MM.1S (cell line): ENCODE results near the gene TRAF3.

Experiments used
- DNase-seq: peaks from one replicate; pipeline ENCODE4 v3.0.0-alpha.2; 2015
- H2AFZ ChIP-seq: fragments of 300-600 bp; sonication (generic); 2 replicates; pipeline ENCODE4 v1.6.0; 2016; ENCODE audit warnings: antibody characterized with exemption, low read length
- H3F3A ChIP-seq: fragments of 300-600 bp; sonication (generic); 2 replicates; pipeline ENCODE4 v1.6.1; 2016; ENCODE audit warnings: mild to moderate bottlenecking, antibody characterized with exemption, low read length, moderate library complexity, mixed read lengths; ENCODE audit not compliant: insufficient read depth
- H3K27ac ChIP-seq: fragments of 300-600 bp; sonication (generic); 2 replicates; pipeline ENCODE4 v1.5.1; 2016; ENCODE audit warnings: mild to moderate bottlenecking, low read length
- H3K27me3 ChIP-seq: fragments of 300-600 bp; sonication (generic); replicated peaks from 2 replicates; pipeline ENCODE4 v1.6.0; 2016; ENCODE audit warnings: low read length; ENCODE audit not compliant: insufficient read depth
- H3K36me3 ChIP-seq: fragments of 300-600 bp; sonication (generic); replicated peaks from 2 replicates; pipeline ENCODE4 v1.6.1; 2016; ENCODE audit warnings: mild to moderate bottlenecking, low read length, mixed read lengths; ENCODE audit not compliant: insufficient read depth
- H3K4me1 ChIP-seq: fragments of 300-600 bp; sonication (generic); 2 replicates; pipeline ENCODE4 v1.6.1; 2016; ENCODE audit warnings: low read length, mixed read lengths
- H3K4me2 ChIP-seq: fragments of 300-600 bp; sonication (generic); 2 replicates; pipeline ENCODE4 v1.6.0; 2016; ENCODE audit warnings: low read depth, low read length
- H3K4me3 ChIP-seq: fragments of 300-600 bp; sonication (generic); 2 replicates; pipeline ENCODE4 v1.5.1; 2016; ENCODE audit warnings: low read length, mixed read lengths
- H3K79me2 ChIP-seq: fragments of 300-600 bp; sonication (generic); 2 replicates; pipeline ENCODE4 v1.6.1; 2016; ENCODE audit warnings: mixed run types, low read length, mixed read lengths
- H3K9ac ChIP-seq: fragments of 300-600 bp; sonication (generic); 2 replicates; pipeline ENCODE4 v1.6.1; 2016; ENCODE audit warnings: low read length, mixed read lengths
- H3K9me2 ChIP-seq: fragments of 300-600 bp; sonication (generic); replicated peaks from 2 replicates; pipeline ENCODE4 v1.6.1; 2016; ENCODE audit warnings: mild to moderate bottlenecking, low read length, mixed read lengths; ENCODE audit not compliant: insufficient read depth
- H3K9me3 ChIP-seq: fragments of 300-600 bp; sonication (generic); replicated peaks from 2 replicates; pipeline ENCODE4 v1.6.1; 2016; ENCODE audit warnings: mild to moderate bottlenecking, low read length, mixed read lengths; ENCODE audit not compliant: insufficient read depth
- H4K20me1 ChIP-seq: fragments of 300-600 bp; sonication (generic); 2 replicates; pipeline ENCODE4 v1.6.1; 2016; ENCODE audit warnings: mild to moderate bottlenecking, low read length, moderate library complexity, mixed read lengths; ENCODE audit not compliant: insufficient read depth
- EZH2 ChIP-seq: fragments of 300-600 bp; sonication (generic); optimal IDR thresholded peaks from 2 replicates; pipeline ENCODE3; 2017; ENCODE audit warnings: low read depth, mild to moderate bottlenecking, antibody characterized with exemption, low read length, mixed read lengths
- EZH2phosphoT487 ChIP-seq: fragments of 300-600 bp; sonication (generic); IDR thresholded peaks from 2 replicates; pipeline ENCODE4 v1.6.1; 2018; ENCODE audit warnings: antibody characterized with exemption, low read length
- TF ChIP-seq, protein P1 (sequence below): fragments of 300-600 bp; sonication (generic); IDR thresholded peaks from 2 replicates; pipeline ENCODE4 v1.5.1; 2016; ENCODE audit warnings: antibody characterized with exemption, low read length, mixed read lengths

The TRAF3 gene

DNA sequence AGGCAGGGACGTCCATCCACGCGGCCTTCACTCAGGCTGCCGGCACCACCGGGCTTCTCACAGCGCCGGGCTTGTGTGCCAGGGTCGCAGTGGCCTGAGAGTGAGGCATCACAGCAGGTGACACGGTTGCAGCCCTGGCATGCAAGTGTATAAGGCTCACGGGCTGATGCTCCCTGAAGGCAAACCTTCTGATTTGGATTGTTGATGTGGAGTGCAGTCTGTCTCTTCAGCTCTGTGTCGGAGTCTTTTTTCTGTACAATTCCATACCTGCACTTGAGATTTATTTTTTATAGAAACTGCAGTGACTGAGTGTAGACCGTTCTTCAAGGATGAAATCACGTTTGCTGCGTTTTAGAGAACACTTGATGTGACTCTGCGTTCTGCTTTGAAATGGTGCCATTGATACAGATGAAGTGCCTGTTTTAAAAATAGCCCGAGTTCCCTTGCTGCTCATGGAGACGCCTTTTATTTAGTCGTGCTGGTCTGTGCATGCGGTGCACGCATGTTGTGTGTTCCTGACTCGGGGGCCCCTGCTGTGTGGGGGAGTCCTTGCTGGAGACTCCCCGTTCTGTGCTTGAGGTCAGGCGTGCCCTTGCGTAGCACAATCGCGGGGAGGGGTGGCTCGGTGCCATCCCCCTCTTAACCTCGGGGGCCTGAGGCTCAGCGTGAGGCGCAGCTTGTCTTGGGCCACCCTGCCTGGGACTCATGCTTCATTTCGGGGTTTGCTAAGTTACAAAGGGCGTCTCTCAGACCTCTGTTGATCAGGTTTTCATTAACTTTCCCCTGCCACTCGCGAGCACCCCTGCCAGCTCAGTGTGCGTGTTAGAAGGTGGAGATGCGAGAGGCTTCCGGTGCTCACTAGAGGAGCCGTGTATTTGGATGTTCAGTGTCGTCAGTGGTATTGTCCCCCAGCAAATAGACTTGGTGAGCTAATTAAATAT, 123.7 kb downstream of the TRAF3 start:
- TF ChIP-seq EZH2 (no peak), EZH2phosphoT487 (no peak)
- TF ChIP-seq, protein P1, sequence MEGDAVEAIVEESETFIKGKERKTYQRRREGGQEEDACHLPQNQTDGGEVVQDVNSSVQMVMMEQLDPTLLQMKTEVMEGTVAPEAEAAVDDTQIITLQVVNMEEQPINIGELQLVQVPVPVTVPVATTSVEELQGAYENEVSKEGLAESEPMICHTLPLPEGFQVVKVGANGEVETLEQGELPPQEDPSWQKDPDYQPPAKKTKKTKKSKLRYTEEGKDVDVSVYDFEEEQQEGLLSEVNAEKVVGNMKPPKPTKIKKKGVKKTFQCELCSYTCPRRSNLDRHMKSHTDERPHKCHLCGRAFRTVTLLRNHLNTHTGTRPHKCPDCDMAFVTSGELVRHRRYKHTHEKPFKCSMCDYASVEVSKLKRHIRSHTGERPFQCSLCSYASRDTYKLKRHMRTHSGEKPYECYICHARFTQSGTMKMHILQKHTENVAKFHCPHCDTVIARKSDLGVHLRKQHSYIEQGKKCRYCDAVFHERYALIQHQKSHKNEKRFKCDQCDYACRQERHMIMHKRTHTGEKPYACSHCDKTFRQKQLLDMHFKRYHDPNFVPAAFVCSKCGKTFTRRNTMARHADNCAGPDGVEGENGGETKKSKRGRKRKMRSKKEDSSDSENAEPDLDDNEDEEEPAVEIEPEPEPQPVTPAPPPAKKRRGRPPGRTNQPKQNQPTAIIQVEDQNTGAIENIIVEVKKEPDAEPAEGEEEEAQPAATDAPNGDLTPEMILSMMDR, result no peak
- peaks cover 10% of the 10 kb centered on the region for H3K79me2 ChIP-seq
- H3K9me3 ChIP-seq, result no peaks in the 10 kb centered on the region
- H3K4me2 ChIP-seq, result peak overlapping the region; percentile 87
- no peaks in the 10 kb centered on the region for H4K20me1 ChIP-seq
- peaks cover 18% of the 10 kb centered on the region for H3F3A ChIP-seq
- no peaks in the 10 kb centered on the region for H3K27me3 ChIP-seq
- peak overlapping the region; percentile 65 for H3K9ac ChIP-seq
- peak overlapping the region; percentile 47 for H3K4me3 ChIP-seq
- no peaks in the 10 kb centered on the region for H3K9me2 ChIP-seq
- H2AFZ ChIP-seq, result no peak overlapping the region
- peak overlapping the region; percentile 96 for H3K27ac ChIP-seq
- H3K36me3 ChIP-seq, result no peaks in the 10 kb centered on the region
- peaks cover 22% of the 10 kb centered on the region for H3K4me1 ChIP-seq
- peak; percentile 26 for DNase-seq

DNA sequence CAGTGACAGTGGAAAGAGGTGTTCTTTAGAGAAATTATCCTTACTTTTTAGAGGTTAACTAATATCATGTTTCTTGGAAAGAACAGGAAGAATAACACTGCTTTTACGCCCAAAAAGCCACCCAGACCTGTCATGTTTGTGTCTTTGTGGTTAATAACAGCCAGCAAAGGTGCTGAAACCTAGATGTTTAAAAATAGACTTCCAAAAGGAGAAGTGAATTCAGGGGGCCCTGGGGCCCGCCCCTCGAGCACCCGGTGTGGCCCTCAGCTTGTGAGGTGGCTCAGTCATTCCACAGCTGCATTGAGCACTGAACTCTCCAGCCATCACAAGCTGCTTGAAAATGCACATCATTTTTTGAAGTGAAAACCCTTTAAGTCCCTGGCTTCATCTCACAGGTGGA, 124.4 kb downstream of the TRAF3 start:
- Histone ChIP-seq H4K20me1 (no peaks in the 10 kb centered on the region), H3K9ac (peak overlapping the region; percentile 65), H3K36me3 (no peaks in the 10 kb centered on the region), H3K4me3 (peak overlapping the region; percentile 47; the same call in 1 of the 2 replicates), H3K4me2 (peak overlapping the region; percentile 87), H3F3A (peaks cover 18% of the 10 kb centered on the region), H3K9me2 (no peaks in the 10 kb centered on the region), H2AFZ (no peak overlapping the region), H3K27ac (peak overlapping the region; percentile 96), H3K4me1 (peaks cover 22% of the 10 kb centered on the region), H3K27me3 (no peaks in the 10 kb centered on the region), H3K9me3 (no peaks in the 10 kb centered on the region), H3K79me2 (peaks cover 10% of the 10 kb centered on the region)
- DNase-seq, result peak; percentile 66
- no peak for TF ChIP-seq EZH2phosphoT487
- TF ChIP-seq, protein P1, result no peak
- no peak for TF ChIP-seq EZH2

DNA sequence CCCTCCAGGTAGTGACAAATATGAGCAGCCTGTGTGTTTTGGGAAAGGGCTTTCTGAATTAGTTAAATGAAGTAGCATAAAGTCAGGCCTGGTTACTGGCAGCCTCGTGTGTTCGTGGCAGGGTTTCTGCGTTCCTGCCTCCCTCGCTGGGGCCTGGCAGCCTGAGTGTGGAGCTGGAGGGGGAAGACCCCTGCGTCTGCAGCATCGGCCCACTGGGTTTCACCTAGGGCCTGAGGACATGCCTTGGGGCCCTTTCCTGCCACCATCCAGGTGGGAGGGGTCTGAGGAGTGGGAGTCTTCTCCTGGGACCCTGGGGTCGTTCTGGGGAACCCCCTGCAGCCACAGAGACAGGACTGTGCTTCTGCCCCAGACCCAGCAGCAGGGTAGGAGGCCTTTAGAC, 124.8 kb downstream of the TRAF3 start:
- DNase-seq, result no peak
- Histone ChIP-seq H3F3A (peaks cover 18% of the 10 kb centered on the region), H3K79me2 (peaks cover 10% of the 10 kb centered on the region), H3K36me3 (no peaks in the 10 kb centered on the region), H3K4me1 (peaks cover 22% of the 10 kb centered on the region), H3K9me3 (no peaks in the 10 kb centered on the region), H3K4me2 (peak overlapping the region; percentile 87), H3K27me3 (no peaks in the 10 kb centered on the region), H2AFZ (no peak overlapping the region), H3K27ac (peak overlapping the region; percentile 96), H3K4me3 (no peak overlapping the region; the same call in 1 of the 2 replicates), H4K20me1 (no peaks in the 10 kb centered on the region), H3K9me2 (no peaks in the 10 kb centered on the region), H3K9ac (peak overlapping the region; percentile 41; the same call in 1 of the 2 replicates)
- TF ChIP-seq EZH2 (no peak), EZH2phosphoT487 (no peak)
- TF ChIP-seq, protein P1, result no peak
